ENCODE data around the gene GPR161. TPM values are rescaled to one million over a fixed set of nuclear protein-coding genes. Genes with fewer than 3 reads are reported as not detected.

GPR161 gene
- total and polyA plus RNA-seq, 9 of the 15 experiments (the other 6 are each of a cell fraction or from before 2014, with no cell fraction given) = 0.15 to 2.4 (median 0.76) TPM

DNA sequence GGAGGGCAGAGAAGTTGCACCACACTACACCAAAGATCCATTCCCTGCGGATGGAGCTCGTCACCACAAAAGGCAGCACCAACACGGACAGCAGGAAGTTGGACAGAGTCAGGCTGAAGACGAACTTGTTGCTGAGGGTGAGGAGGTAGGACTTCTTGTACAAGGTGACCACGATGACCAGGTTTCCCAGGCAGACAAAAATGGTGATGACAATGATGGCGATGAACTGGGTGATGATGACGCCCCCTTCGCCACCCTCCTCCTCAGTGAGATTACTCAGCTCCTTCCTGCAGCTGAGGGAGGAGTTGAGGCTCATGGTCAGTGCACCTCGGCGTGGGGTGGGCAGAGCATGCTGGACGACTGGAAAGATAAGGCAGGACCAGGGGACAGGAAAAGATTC is 32.2 kb downstream of the GPR161 start:
- Histone ChIP-seq H3K4me3 (no peak overlapping the region), H2AFZ (ENCODE audit: low read depth, low read length) (0 out of 2 replicates have a peak overlapping the region, but pooled peaks have one; percentile 32), H3K36me3 (ENCODE audit: control insufficient read depth, insufficient read depth, low read length) (no peaks in the 10 kb centered on the region), H3K27ac (ENCODE audit: extremely low read depth, low read depth, low read length) (no peak overlapping the region), H3K9me3 (replicated peaks; ENCODE audit: control insufficient read depth, insufficient read depth, low read depth, low read length) (no peaks in the 10 kb centered on the region), H3K9me1 (ENCODE audit: control insufficient read depth, insufficient read depth, low read length) (no peaks in the 10 kb centered on the region), H3K79me2 (ENCODE audit: control insufficient read depth, insufficient read depth, low read length) (no peaks in the 10 kb centered on the region), H3K27me3 (ENCODE audit: control insufficient read depth in 2 of 2, insufficient read depth in 2 of 2, low read length in 2 of 2) (no peaks in the 10 kb centered on the region; a peak in 1 of 5 replicates), H3K4me1 (replicated peaks in 1 of 2; ENCODE audit: control insufficient read depth in 2 of 2, insufficient read depth in 2 of 2, low read length in 2 of 2) (peaks cover 0 to 4% of the 10 kb centered on the region in 2 experiments; a peak in 2 of 5 replicates), H3K4me2 (ENCODE audit: insufficient read depth, low read length) (peak overlapping the region; percentile 58), H4K20me1 (replicated peaks; ENCODE audit: control insufficient read depth, insufficient read depth, low read length) (no peaks in the 10 kb centered on the region), H3K9ac (ENCODE audit: insufficient read depth in 1 of 2, low read depth in 2 of 2, low read length in 2 of 2) (peak overlapping the region in 1 of 2 experiments; percentile 45; a peak in 2 of 4 replicates)
- DNase-seq (ENCODE audit: extremely low read depth in 1 of 4, low spot score in 3 of 4) = no peak
- BruUV-seq (replicated peaks) = no TSS peak
- ChIA-PET POLR2A (interaction anchor here (1.2 to 3.4 kb wide), 3 partner anchors 10 to 22 kb away, joined by 3 to 20 read pairs (median 3); no protein-coding TSS in a partner anchor), CTCF (ENCODE audit: low intra/inter-chr PET ratio) (no interaction called here)
- peak; percentile 28 for ATAC-seq
- 17% methylated on average over 11 of the region's 11 CpGs for WGBS (ENCODE audit: insufficient coverage, low coverage, missing lambda C conversion rate)
- in situ Hi-C loops (cut with MboI) = no loop called here
- peak; percentile 19 for FAIRE-seq
- intact Hi-C loops (cut with micrococcal nuclease) = no loop called here
- no peak for TF ChIP-seq ZC3H11A (IDR thresholded peaks at IDR 0.05; ENCODE audit: low read depth, low read length)
- TF ChIP-seq CBFA2T3 (IDR thresholded peaks at IDR 0.05) = peak; percentile 24; the same call in 1 of the 2 replicates
- no peak for TF ChIP-seq SMARCA5 (IDR thresholded peaks at IDR 0.05)
- no peak for TF ChIP-seq FOXA3 (CRISPR knock-in tag; conservative IDR thresholded peaks at IDR 0.05 in 1 of 2, IDR thresholded peaks at IDR 0.05 in 1 of 2)
- no peak for TF ChIP-seq ERF (CRISPR knock-in tag; IDR thresholded peaks at IDR 0.05)
- no peak for TF ChIP-seq ZC3H8 (IDR thresholded peaks at IDR 0.05)
- no peak for TF ChIP-seq EWSR1 (IDR thresholded peaks at IDR 0.05; ENCODE audit: borderline replicate concordance, low read depth, partially characterized antibody)
- no peak for TF ChIP-seq ZNF165 (CRISPR knock-in tag; IDR thresholded peaks at IDR 0.05; ENCODE audit: borderline replicate concordance)
- no peak for TF ChIP-seq PHB2 (IDR thresholded peaks at IDR 0.05; ENCODE audit: low read depth)
- peak; percentile 41; the same call in 1 of the 2 replicates for TF ChIP-seq CTBP1 (IDR thresholded peaks at IDR 0.05; ENCODE audit: borderline replicate concordance)
- no peak for TF ChIP-seq GATAD2A (IDR thresholded peaks at IDR 0.05)
- no peak for TF ChIP-seq SNIP1 (IDR thresholded peaks at IDR 0.05; ENCODE audit: low read depth)
- TF ChIP-seq, protein P1, sequence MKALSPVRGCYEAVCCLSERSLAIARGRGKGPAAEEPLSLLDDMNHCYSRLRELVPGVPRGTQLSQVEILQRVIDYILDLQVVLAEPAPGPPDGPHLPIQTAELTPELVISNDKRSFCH (CRISPR knock-in tag; IDR thresholded peaks at IDR 0.05) = no peak
- TF ChIP-seq, protein P1 (tag; IDR thresholded peaks at IDR 0.05) = no peak
- TF ChIP-seq, protein P2, sequence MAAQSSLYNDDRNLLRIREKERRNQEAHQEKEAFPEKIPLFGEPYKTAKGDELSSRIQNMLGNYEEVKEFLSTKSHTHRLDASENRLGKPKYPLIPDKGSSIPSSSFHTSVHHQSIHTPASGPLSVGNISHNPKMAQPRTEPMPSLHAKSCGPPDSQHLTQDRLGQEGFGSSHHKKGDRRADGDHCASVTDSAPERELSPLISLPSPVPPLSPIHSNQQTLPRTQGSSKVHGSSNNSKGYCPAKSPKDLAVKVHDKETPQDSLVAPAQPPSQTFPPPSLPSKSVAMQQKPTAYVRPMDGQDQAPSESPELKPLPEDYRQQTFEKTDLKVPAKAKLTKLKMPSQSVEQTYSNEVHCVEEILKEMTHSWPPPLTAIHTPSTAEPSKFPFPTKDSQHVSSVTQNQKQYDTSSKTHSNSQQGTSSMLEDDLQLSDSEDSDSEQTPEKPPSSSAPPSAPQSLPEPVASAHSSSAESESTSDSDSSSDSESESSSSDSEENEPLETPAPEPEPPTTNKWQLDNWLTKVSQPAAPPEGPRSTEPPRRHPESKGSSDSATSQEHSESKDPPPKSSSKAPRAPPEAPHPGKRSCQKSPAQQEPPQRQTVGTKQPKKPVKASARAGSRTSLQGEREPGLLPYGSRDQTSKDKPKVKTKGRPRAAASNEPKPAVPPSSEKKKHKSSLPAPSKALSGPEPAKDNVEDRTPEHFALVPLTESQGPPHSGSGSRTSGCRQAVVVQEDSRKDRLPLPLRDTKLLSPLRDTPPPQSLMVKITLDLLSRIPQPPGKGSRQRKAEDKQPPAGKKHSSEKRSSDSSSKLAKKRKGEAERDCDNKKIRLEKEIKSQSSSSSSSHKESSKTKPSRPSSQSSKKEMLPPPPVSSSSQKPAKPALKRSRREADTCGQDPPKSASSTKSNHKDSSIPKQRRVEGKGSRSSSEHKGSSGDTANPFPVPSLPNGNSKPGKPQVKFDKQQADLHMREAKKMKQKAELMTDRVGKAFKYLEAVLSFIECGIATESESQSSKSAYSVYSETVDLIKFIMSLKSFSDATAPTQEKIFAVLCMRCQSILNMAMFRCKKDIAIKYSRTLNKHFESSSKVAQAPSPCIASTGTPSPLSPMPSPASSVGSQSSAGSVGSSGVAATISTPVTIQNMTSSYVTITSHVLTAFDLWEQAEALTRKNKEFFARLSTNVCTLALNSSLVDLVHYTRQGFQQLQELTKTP (IDR thresholded peaks at IDR 0.05; ENCODE audit: low read depth in 1 of 2, partially characterized antibody in 2 of 2) = no peak
- TF ChIP-seq SETDB1 (IDR thresholded peaks at IDR 0.05; ENCODE audit: low read length) = no peak
- TF ChIP-seq, protein P3, sequence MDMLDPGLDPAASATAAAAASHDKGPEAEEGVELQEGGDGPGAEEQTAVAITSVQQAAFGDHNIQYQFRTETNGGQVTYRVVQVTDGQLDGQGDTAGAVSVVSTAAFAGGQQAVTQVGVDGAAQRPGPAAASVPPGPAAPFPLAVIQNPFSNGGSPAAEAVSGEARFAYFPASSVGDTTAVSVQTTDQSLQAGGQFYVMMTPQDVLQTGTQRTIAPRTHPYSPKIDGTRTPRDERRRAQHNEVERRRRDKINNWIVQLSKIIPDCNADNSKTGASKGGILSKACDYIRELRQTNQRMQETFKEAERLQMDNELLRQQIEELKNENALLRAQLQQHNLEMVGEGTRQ (CRISPR knock-in tag; IDR thresholded peaks at IDR 0.05) = no peak
- no peak for TF ChIP-seq PCBP2 (IDR thresholded peaks at IDR 0.05; ENCODE audit: low read depth, low read length, poor library complexity, severe bottlenecking)

Data from K562 (cell line).